Mammary epithelial cell (primary cell): ENCODE data around the gene OAS2.

Experiments
- EZH2 ChIP-seq: IDR thresholded peaks from 2 replicates; pipeline ENCODE4 v1.6.1; 2012; ENCODE audit warnings: low read length, inconsistent platforms, borderline replicate concordance
- TF ChIP-seq, protein P1 (sequence below), 2 donors: IDR thresholded peaks in 1 of 2; conservative IDR thresholded peaks in 1 of 2; 2 replicates each; pipeline ENCODE4 v1.5.1; 2011 to 2012; ENCODE audit warnings: inconsistent platforms in 2 of 2, low read length in 2 of 2, mild to moderate bottlenecking in 2 of 2, control low read depth in 1 of 2, low read depth in 1 of 2; ENCODE audit not compliant: insufficient read depth in 1 of 2; ENCODE audit errors: extremely low read depth in 1 of 2

DNA sequence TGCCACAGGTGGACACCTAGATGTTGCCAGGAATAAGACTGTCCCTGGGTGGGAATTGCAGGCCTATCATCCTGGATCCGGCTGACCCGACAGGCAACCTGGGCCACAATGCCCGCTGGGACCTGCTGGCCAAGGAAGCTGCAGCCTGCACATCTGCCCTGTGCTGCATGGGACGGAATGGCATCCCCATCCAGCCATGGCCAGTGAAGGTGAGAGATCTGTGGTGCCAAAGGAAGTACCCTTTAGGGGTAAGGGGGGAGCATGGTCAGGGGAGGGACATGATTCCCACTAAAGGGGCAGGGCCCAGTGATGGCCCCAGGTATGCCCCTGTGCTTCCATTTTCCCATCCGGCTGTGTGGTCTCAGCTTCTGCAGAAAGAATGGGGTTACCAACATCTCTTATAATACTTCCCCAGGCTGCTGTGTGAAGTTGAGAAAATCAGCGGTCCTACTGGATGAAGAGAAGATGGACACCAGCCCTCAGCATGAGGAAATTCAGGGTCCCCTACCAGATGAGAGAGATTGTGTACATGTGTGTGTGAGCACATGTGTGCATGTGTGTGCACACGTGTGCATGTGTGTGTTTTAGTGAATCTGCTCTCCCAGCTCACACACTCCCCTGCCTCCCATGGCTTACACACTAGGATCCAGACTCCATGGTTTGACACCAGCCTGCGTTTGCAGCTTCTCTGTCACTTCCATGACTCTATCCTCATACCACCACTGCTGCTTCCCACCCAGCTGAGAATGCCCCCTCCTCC lies 8.6 kb upstream of the OAS2 start:
- TF ChIP-seq, protein P1, sequence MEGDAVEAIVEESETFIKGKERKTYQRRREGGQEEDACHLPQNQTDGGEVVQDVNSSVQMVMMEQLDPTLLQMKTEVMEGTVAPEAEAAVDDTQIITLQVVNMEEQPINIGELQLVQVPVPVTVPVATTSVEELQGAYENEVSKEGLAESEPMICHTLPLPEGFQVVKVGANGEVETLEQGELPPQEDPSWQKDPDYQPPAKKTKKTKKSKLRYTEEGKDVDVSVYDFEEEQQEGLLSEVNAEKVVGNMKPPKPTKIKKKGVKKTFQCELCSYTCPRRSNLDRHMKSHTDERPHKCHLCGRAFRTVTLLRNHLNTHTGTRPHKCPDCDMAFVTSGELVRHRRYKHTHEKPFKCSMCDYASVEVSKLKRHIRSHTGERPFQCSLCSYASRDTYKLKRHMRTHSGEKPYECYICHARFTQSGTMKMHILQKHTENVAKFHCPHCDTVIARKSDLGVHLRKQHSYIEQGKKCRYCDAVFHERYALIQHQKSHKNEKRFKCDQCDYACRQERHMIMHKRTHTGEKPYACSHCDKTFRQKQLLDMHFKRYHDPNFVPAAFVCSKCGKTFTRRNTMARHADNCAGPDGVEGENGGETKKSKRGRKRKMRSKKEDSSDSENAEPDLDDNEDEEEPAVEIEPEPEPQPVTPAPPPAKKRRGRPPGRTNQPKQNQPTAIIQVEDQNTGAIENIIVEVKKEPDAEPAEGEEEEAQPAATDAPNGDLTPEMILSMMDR (conservative IDR thresholded peaks at IDR 0.05 in 1 of 2, IDR thresholded peaks at IDR 0.05 in 1 of 2; ENCODE audit: extremely low read depth in 1 of 2, insufficient read depth in 1 of 2, low read depth in 1 of 2, low read length in 2 of 2): no peak
- TF ChIP-seq EZH2: no peak
